Liver (tissue), 9 donors: Measurements from ENCODE around the gene CEP95. TPM values are rescaled to one million over a fixed set of nuclear protein-coding genes. Genes with fewer than 3 reads are reported as not detected.
A peak's percentile ranks its signal among the peaks of the same experiment; 100 is the strongest.

Experiments
- DNase-seq: peaks from one replicate; pipeline ENCODE4 v3.0.0-alpha.2; 2017; ENCODE audit warnings: low spot score
- H3K27ac ChIP-seq, 2 donors: one replicate each; pipeline ENCODE4 v1.7.0; 2013; ENCODE audit warnings: inconsistent platforms in 2 of 2, low read length in 2 of 2, control low read depth in 1 of 2, low read depth in 1 of 2, mild to moderate bottlenecking in 1 of 2
- H3K27me3 ChIP-seq, 4 donors: one replicate each; pipeline versions ENCODE4 v1.6.1 to v1.7.0; 2013; ENCODE audit warnings: low read length in 3 of 4, inconsistent platforms in 1 of 4, mild to moderate bottlenecking in 1 of 4, moderate library complexity in 1 of 4; ENCODE audit not compliant: control insufficient read depth in 4 of 4, insufficient read depth in 4 of 4
- H3K36me3 ChIP-seq, 4 donors: one replicate each; pipeline versions ENCODE4 v1.6.1 to v1.7.0; 2013; ENCODE audit warnings: low read length in 3 of 4, mild to moderate bottlenecking in 3 of 4, low read depth in 1 of 4, moderate library complexity in 1 of 4; ENCODE audit not compliant: control insufficient read depth in 4 of 4, insufficient read depth in 3 of 4
- H3K4me1 ChIP-seq, 4 donors: one replicate each; pipeline versions ENCODE4 v1.6.1 to v1.7.0; 2013; ENCODE audit warnings: low read length in 3 of 4, mild to moderate bottlenecking in 3 of 4, moderate library complexity in 1 of 4; ENCODE audit not compliant: control insufficient read depth in 4 of 4, insufficient read depth in 4 of 4
- H3K4me3 ChIP-seq, 3 donors: one replicate each; pipeline versions ENCODE4 v1.6.1 to v1.7.0; 2013; ENCODE audit warnings: low read length in 3 of 3, control low read depth in 1 of 3, low read depth in 1 of 3, mild to moderate bottlenecking in 1 of 3
- H3K9ac ChIP-seq, 2 donors: one replicate each; pipeline ENCODE4 v1.7.0; 2013; ENCODE audit warnings: low read length in 2 of 2, mild to moderate bottlenecking in 2 of 2, moderate library complexity in 2 of 2, control low read depth in 1 of 2, low read depth in 1 of 2
- H3K9me3 ChIP-seq, 4 donors: one replicate each; pipeline versions ENCODE4 v1.6.1 to v1.7.0; 2013; ENCODE audit warnings: low read length in 3 of 4; ENCODE audit not compliant: control insufficient read depth in 4 of 4
- ATF3 ChIP-seq: IDR thresholded peaks from 2 replicates; pipeline ENCODE4 v1.6.1; 2016; ENCODE audit warnings: antibody characterized with exemption
- CTCF ChIP-seq: fragments of 150-350 bp; IDR thresholded peaks from 2 replicates; pipeline ENCODE4 v1.5.1; 2017; ENCODE audit warnings: improper control_type of control experiment, low read depth, low read length; ENCODE audit not compliant: missing input control
- EGR1 ChIP-seq, 2 donors: IDR thresholded peaks; 2 replicates each; pipeline ENCODE4 v1.6.1; 2016 to 2018; ENCODE audit warnings: antibody characterized with exemption in 2 of 2, low read depth in 2 of 2
- FOXA2 ChIP-seq: IDR thresholded peaks from 2 replicates; pipeline ENCODE4 v1.6.1; 2016; ENCODE audit warnings: antibody characterized with exemption
- HNF4A ChIP-seq, 2 donors: conservative IDR thresholded peaks; 2 replicates each; pipeline ENCODE4 v1.6.1; 2016; ENCODE audit warnings: antibody characterized with exemption in 2 of 2, mild to moderate bottlenecking in 2 of 2
- MAX ChIP-seq: IDR thresholded peaks from 2 replicates; pipeline ENCODE4 v1.6.1; 2016; ENCODE audit warnings: antibody characterized with exemption
- NR2F2 ChIP-seq: IDR thresholded peaks from 2 replicates; pipeline ENCODE4 v1.6.1; 2016; ENCODE audit warnings: antibody characterized with exemption
- RAD21 ChIP-seq, 2 donors: IDR thresholded peaks; 2 replicates each; pipeline ENCODE4 v1.6.1; 2016; ENCODE audit warnings: antibody characterized with exemption in 2 of 2, mild to moderate bottlenecking in 2 of 2
- REST ChIP-seq: IDR thresholded peaks from 2 replicates; pipeline ENCODE4 v1.6.1; 2016; ENCODE audit warnings: antibody characterized with exemption, mild to moderate bottlenecking
- RXRA ChIP-seq, 2 donors: IDR thresholded peaks; 2 replicates each; pipeline ENCODE4 v1.6.1; 2017 to 2018; ENCODE audit warnings: antibody characterized with exemption in 2 of 2, mild to moderate bottlenecking in 1 of 2
- SP1 ChIP-seq: IDR thresholded peaks from 2 replicates; pipeline ENCODE4 v1.6.1; 2018; ENCODE audit warnings: antibody characterized with exemption, mild to moderate bottlenecking
- YY1 ChIP-seq: IDR thresholded peaks from 2 replicates; pipeline ENCODE4 v1.6.1; 2016; ENCODE audit warnings: antibody characterized with exemption, mild to moderate bottlenecking
- WGBS: extraction: QIAGEN DNeasy Blood & Tissue Kit; methylation state at CpG from one replicate; pipeline ENCODE4 v1.1.7; 2013; 5-methylcytosine and 5-hydroxymethylcytosine counted together
- polyA plus RNA-seq, 2 donors: library from polyadenylated mRNA; stranded (reverse) in 1 of 2; unstranded in 1 of 2; fragments of 200-250 nt in 1 of 2; fragments of >200 nt in 1 of 2; fragmentation: Nextera tagmentation in 1 of 2; extraction: Ambion mirVana in 1 of 2; gene quantifications; one replicate each; pipeline versions ENCODE4 v1.2.1 to v1.2.3, GENCODE V29; 2013 to 2015
- total RNA-seq, 2 donors: library from RNA; depleted of rRNA; stranded (reverse); fragments of >200 nt; gene quantifications; one replicate each; pipeline ENCODE4 v1.2.3, GENCODE V29; 2014
- donor health status: healthy.
- donor health status: healthy.
- donor health status: healthy.
- donor health status: healthy.
- donor health status: healthy.

Gene CEP95
- total and polyA plus RNA-seq, 4 donors, result 5.3 to 23.3 (median 11.0) TPM

- TF ChIP-seq FOXA2 (no peak), MAX (no peak), NR2F2 (no peak)
- no peak for DNase-seq
- 78% methylated on average over 7 of the region's 7 CpGs for WGBS
- no peak overlapping the region for H3K4me3 ChIP-seq
- H3K9me3 ChIP-seq, result no peaks in the 10 kb centered on the region
- peaks cover 11 to 58% (median 52%) of the 10 kb centered on the region in 4 donors for H3K36me3 ChIP-seq
- no peaks in the 10 kb centered on the region for H3K27me3 ChIP-seq
- peak overlapping the region in 1 of 2 donors; percentile 34 for H3K9ac ChIP-seq
- peaks cover 8 to 62% (median 48%) of the 10 kb centered on the region in 4 donors for H3K4me1 ChIP-seq
- no peak overlapping the region for H3K27ac ChIP-seq
Measured at GRCh38 chr17:64498308-64499203, 8.2 kb upstream of the CEP95 start.

- 95% methylated on average over 6 of the region's 6 CpGs for whole genome bisulfite sequencing
- H3K9ac ChIP-seq, result no peak overlapping the region
- no peak for TF ChIP-seq FOXA2
- no peak for TF ChIP-seq MAX
- TF ChIP-seq ATF3, result no peak
- TF ChIP-seq YY1, result no peak
- TF ChIP-seq CTCF, result no peak
- no peak for TF ChIP-seq EGR1 (IDR thresholded peaks at IDR 0.05; ENCODE audit: low read depth in 2 of 2)
- TF ChIP-seq NR2F2, result no peak
- no peak for TF ChIP-seq REST
- TF ChIP-seq RAD21 (IDR thresholded peaks at IDR 0.05), result no peak
- TF ChIP-seq HNF4A (conservative IDR thresholded peaks at IDR 0.05), result no peak
- TF ChIP-seq RXRA (IDR thresholded peaks at IDR 0.05), result no peak
- TF ChIP-seq SP1, result no peak
- no peaks in the 10 kb centered on the region for H3K27me3 ChIP-seq
- no peak overlapping the region for H3K27ac ChIP-seq
- peaks cover 10 to 72% (median 56%) of the 10 kb centered on the region in 4 donors for H3K4me1 ChIP-seq
- peaks cover 12 to 70% (median 59%) of the 10 kb centered on the region in 4 donors for H3K36me3 ChIP-seq
- no peak overlapping the region for H3K4me3 ChIP-seq
- no peaks in the 10 kb centered on the region for H3K9me3 ChIP-seq
- DNase-seq, result no peak
Measured at GRCh38 chr17:64499805-64500486, 6.8 kb upstream of the CEP95 start.
